Osteocyte (in vitro differentiated cells): Measurements from ENCODE around the gene ZFP3. TPM values are rescaled to one million over a fixed set of nuclear protein-coding genes. Genes with fewer than 3 reads are reported as not detected.
"Not testable (repeated sequence)": the region's sequence is repeated elsewhere in the genome, so short reads cannot be mapped to it uniquely, and the experiment has no call there.

Source experiments
- DNase-seq: peaks from one replicate; pipeline ENCODE4 v3.0.0; 2021; ENCODE audit warnings: mixed read lengths; ENCODE audit not compliant: unreplicated experiment; ENCODE audit errors: extremely low spot score
- H3K27ac Mint-ChIP-seq: one replicate; pipeline ENCODE4 v1.8.0; 2021; ENCODE audit warnings: mild to moderate bottlenecking, mixed read lengths; ENCODE audit not compliant: unreplicated experiment
- H3K27me3 Mint-ChIP-seq: one replicate; pipeline ENCODE4 v1.8.0; 2021; ENCODE audit warnings: mixed read lengths; ENCODE audit not compliant: unreplicated experiment
- H3K36me3 Mint-ChIP-seq: one replicate; pipeline ENCODE4 v1.8.0; 2021; ENCODE audit warnings: mixed read lengths; ENCODE audit not compliant: unreplicated experiment
- H3K4me1 Mint-ChIP-seq: one replicate; pipeline ENCODE4 v1.8.0; 2021; ENCODE audit warnings: mixed read lengths; ENCODE audit not compliant: unreplicated experiment
- H3K4me3 Mint-ChIP-seq: one replicate; pipeline ENCODE4 v1.8.0; 2021; ENCODE audit warnings: mild to moderate bottlenecking, moderate library complexity, mixed read lengths; ENCODE audit not compliant: unreplicated experiment
- H3K9me3 Mint-ChIP-seq: one replicate; pipeline ENCODE4 v1.8.0; 2021; ENCODE audit warnings: mixed read lengths; ENCODE audit not compliant: unreplicated experiment
- long read RNA-seq: library from polyadenylated mRNA; unstranded; transcript quantifications from one replicate; pipeline ENCODE4 v2.0.0, GENCODE V29; 2021
- total RNA-seq: library from RNA; stranded (reverse); gene quantifications from 2 replicates; pipeline ENCODE4 v1.2.1, GENCODE V29; 2021
- TF ChIP-seq, protein P1 (sequence below): fragments of 200-600 bp; sonication (generic); IDR thresholded peaks from 2 replicates; pipeline ENCODE4 v1.5.0; 2021; ENCODE audit warnings: antibody characterized with exemption, mild to moderate bottlenecking, moderate library complexity

The ZFP3 gene
- 0.78 and 0.86 TPM in 2 replicates for total RNA-seq
- long read RNA-seq, full-length matches to known transcripts: 1 of 1 reads
- long read RNA-seq, partial matches to known transcripts: 0 of 1 reads
- long read RNA-seq, other reads (novel, unspliced or antisense): 0 of 1 reads

- no peak for DNase-seq
- peaks cover 6% of the 10 kb centered on the region for H3K9me3 Mint-ChIP-seq
- no peaks in the 10 kb centered on the region for H3K36me3 Mint-ChIP-seq
- H3K27ac Mint-ChIP-seq: no peak within 1 kb of the TSS
- TF ChIP-seq, protein P1, sequence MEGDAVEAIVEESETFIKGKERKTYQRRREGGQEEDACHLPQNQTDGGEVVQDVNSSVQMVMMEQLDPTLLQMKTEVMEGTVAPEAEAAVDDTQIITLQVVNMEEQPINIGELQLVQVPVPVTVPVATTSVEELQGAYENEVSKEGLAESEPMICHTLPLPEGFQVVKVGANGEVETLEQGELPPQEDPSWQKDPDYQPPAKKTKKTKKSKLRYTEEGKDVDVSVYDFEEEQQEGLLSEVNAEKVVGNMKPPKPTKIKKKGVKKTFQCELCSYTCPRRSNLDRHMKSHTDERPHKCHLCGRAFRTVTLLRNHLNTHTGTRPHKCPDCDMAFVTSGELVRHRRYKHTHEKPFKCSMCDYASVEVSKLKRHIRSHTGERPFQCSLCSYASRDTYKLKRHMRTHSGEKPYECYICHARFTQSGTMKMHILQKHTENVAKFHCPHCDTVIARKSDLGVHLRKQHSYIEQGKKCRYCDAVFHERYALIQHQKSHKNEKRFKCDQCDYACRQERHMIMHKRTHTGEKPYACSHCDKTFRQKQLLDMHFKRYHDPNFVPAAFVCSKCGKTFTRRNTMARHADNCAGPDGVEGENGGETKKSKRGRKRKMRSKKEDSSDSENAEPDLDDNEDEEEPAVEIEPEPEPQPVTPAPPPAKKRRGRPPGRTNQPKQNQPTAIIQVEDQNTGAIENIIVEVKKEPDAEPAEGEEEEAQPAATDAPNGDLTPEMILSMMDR: no peak
- H3K27me3 Mint-ChIP-seq: peaks cover 5% of the 10 kb centered on the region
- peak within 1 kb of the TSS; percentile 64 for H3K4me3 Mint-ChIP-seq
- H3K4me1 Mint-ChIP-seq: no peaks in the 10 kb centered on the region
Measured at GRCh38 chr17:5078106-5079028, at the start of gene ZFP3. ZFP3 (plus strand) TSS chr17:5078467; CDS start chr17:5091505, 13,038 bp downstream.

DNA sequence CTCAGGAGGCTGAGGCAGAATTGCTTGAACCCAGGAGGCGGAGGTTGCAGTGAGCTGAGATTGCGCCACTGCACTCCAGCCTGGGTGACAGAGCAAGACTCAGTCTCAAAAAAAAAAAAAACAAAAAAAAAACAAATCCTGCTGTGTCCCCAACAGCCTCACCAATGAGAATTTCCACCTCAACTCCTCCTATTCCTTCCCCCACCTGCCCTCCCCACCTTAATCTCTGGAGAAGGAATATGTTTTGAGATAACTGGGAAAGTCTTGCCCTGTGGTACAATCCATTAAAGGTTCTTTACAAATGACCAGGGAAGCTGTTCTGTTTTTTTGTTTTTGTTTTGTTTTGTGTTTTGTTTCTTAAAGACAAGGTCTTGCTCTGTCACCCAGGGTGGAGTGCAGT lies 48.1 kb upstream of the ZFP3 start:
- not testable (repeated sequence) for H3K4me1 Mint-ChIP-seq, H3K27me3 Mint-ChIP-seq, H3K27ac Mint-ChIP-seq, DNase-seq, H3K4me3 Mint-ChIP-seq, H3K36me3 Mint-ChIP-seq, H3K9me3 Mint-ChIP-seq

DNA sequence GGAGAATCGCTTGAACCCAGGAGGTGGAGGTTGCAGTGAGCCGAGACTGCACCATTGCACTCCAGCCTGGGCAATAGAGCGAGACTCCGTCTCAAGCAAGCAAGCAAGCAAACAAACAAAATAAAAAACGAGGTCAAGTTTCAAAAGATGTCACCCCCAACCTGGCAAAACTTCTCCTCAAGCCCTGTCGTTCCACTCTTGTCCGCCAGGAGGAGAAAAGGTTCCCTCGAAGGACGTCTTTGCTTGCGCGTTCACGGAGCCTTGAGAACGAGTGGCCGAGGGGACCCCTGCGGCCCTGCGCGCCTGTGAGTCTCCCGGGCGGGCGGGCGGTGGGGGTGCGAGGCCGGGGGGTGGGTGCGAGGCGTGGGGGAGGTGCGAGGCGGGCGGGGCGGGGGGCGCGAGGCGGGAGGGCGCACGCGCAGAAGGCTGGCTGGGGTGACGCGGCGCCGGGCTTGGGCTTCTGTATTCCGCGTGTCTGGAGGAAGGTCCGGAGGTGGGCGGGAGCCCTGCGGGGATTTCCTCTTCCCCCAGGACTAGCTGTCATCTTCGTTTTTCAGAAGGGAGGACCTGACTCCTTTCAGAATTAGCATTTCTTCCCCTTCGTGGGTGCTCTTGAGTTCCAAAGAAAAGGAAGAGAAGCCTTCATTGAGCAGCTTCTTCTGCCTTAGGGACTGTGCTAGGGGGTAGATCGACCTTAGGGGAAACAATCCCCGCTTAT lies 46.7 kb upstream of the ZFP3 start:
- Mint-ChIP-seq H3K27ac (peak overlapping the region; percentile 76), H3K27me3 (peaks cover 6% of the 10 kb centered on the region), H3K4me3 (peak overlapping the region; percentile 70), H3K36me3 (no peaks in the 10 kb centered on the region), H3K4me1 (peaks cover 5% of the 10 kb centered on the region), H3K9me3 (no peaks in the 10 kb centered on the region)
- DNase-seq: peak; percentile 91
- TF ChIP-seq, protein P1: peak; percentile 69

GRCh38 chr17:5032865-5033264 lies 45.4 kb upstream of the ZFP3 start:
- TF ChIP-seq, protein P1: no peak
- Mint-ChIP-seq H3K4me1 (peaks cover 5% of the 10 kb centered on the region), H3K4me3 (no peak overlapping the region), H3K9me3 (no peaks in the 10 kb centered on the region), H3K36me3 (no peaks in the 10 kb centered on the region), H3K27me3 (peaks cover 6% of the 10 kb centered on the region), H3K27ac (no peak overlapping the region)
- DNase-seq: no peak

DNA sequence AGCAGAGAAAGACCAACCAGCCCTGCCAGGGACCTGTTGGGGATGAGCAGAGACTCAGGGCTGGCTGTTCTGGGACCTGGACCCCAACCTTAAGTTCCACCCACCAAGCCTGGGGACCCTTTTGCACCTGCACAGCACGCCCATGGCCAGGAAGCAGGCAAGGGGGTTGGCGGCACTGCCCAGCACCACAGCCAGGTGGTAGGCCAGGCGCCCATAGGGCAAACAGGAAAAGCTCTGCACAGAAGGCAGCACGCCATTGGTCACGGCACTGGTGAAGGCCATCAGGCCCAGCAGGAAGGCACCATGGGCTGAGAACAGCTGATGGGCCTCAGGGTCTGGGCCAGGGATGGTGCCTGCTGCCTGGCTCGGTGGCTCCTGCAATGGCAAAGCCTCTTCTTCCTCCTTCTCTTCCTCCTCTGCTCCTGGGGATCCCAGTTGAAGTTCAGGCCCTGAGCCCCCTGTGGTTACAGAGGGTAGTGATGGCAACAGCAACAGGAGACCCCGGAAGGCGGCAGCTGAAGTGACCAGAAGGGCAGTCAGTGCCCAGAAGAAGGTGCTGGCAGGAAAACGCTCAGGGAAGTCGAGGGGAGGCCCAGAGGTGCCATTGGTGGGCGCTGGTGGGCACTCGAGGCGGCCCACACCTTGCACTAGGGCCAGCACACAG lies 44.8 kb upstream of the ZFP3 start:
- TF ChIP-seq, protein P1: no peak
- Mint-ChIP-seq H3K4me1 (peaks cover 5% of the 10 kb centered on the region), H3K27ac (no peak overlapping the region), H3K9me3 (no peaks in the 10 kb centered on the region), H3K27me3 (peaks cover 6% of the 10 kb centered on the region), H3K36me3 (no peaks in the 10 kb centered on the region), H3K4me3 (no peak overlapping the region)
- no peak for DNase-seq
